A549 treated with AZD2906 at 1 μM for 4 hours (cell line): ENCODE data around the gene LRRC3B. TPM values are rescaled to one million over a fixed set of nuclear protein-coding genes. Genes with fewer than 3 reads are reported as not detected.

Experiments used
- total RNA-seq: library from RNA; stranded (reverse); fragments of 200-300 nt; extraction: Qiagen RNA extraction; gene quantifications from 5 replicates; pipeline ENCODE4 v1.2.3, GENCODE V29; 2022

LRRC3B gene
- total RNA-seq, result not detected in 5 replicates

GRCh38 chr3:26622621-26623418 is at the start of gene LRRC3B:
Gene LRRC3B, plus strand, starts transcription at chr3:26622772. Its CDS starts 86,901 bp downstream, at chr3:26709673.

